ENCODE results near the gene SVIL.
A peak's percentile ranks its signal among the peaks of the same experiment; 100 is the strongest.
"Not testable (repeated sequence)": the region's sequence is repeated elsewhere in the genome, so short reads cannot be mapped to it uniquely, and the experiment has no call there.

The SVIL gene

DNA sequence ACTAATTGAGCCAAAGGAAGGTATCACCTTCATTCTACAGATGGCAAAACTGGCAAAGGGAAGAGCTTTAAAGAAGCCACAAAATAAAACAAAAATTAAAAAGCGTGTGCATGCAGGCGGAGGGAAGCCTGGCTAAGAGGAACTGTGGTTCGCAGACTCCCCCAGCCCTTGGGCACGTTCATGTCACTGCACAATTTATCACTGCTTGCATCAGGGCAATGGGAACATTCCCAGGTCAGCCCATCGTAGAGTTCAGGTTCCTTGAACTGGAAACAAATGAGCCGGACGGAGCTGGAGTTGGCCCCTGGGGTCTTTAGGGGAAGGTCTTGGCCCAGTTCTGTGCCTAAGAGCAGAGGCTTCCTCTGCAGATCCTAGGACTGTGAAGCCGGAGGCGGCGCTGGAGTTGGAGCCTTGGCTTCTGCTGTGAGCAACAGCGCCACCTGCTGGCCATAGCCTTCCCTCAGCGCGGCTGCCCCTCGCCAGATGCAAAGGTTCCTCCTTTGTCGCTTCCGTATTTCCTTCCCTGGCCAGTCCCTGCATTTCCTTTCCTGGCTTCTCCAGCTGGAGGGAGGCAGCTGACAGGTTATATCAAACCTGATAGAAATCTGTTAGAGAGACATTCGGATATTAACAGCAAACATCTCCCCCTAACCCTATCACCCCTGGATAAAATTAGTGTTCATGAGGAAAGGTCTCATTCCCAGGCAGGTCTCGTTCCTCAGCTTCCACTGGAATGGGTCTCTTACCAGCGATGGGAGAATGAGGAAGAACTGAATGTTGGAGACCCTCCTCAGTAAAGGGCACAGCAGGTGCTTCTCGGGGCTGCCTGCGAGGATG lies 185.8 kb downstream of the SVIL start:
- H3K36me3 ChIP-seq; H3K27me3 ChIP-seq; H3K9me3 ChIP-seq; H3K4me3 ChIP-seq (ENCODE audit: low read depth in 1 of 2, low read length in 1 of 2); H3K27ac ChIP-seq: not testable (repeated sequence)
- peaks cover 15 to 26% of the 10 kb centered on the region in 2 experiments for H3K4me1 ChIP-seq (ENCODE audit: control insufficient read depth in 1 of 2, insufficient read depth in 1 of 2, low read depth in 1 of 2, low read length in 1 of 2)
- peak; percentile 81 for TF ChIP-seq CTCF (IDR thresholded peaks at IDR 0.05)

DNA sequence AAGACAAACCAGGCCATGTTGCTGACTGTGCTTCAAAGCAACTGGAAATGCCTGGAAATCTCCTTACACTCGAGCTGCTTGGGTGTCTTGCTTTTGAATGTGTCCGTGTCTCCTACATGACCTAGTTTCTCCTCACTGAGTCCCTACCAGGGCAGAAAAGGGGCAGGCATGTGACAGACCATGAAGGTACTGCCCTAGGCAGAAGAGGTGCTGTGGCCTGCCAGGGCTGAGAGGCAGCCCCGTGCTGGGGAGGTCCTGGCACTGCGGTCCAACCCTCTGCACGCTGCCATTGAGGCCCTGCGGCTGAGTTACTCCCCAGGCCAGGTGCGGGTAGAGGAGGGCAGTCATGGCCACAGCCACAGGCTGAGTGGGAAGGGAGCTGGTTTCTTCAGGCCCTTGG lies 186.6 kb downstream of the SVIL start:
- no peak for TF ChIP-seq CTCF (IDR thresholded peaks at IDR 0.05)
- H3K36me3 ChIP-seq: no peaks in the 10 kb centered on the region
- no peak overlapping the region for H3K4me3 ChIP-seq (ENCODE audit: low read depth in 1 of 2, low read length in 1 of 2)
- no peak overlapping the region for H3K27ac ChIP-seq
- no peaks in the 10 kb centered on the region for H3K27me3 ChIP-seq
- no peaks in the 10 kb centered on the region for H3K9me3 ChIP-seq
- H3K4me1 ChIP-seq (ENCODE audit: control insufficient read depth in 1 of 2, insufficient read depth in 1 of 2, low read depth in 1 of 2, low read length in 1 of 2): peaks cover 15 to 26% of the 10 kb centered on the region in 2 experiments

GRCh38 chr10:29446327-29446726 lies 188.4 kb downstream of the SVIL start:
- no peak for TF ChIP-seq CTCF (IDR thresholded peaks at IDR 0.05)
- Histone ChIP-seq H3K36me3 (no peaks in the 10 kb centered on the region), H3K9me3 (no peaks in the 10 kb centered on the region), H3K4me3 (ENCODE audit: low read depth in 1 of 2, low read length in 1 of 2) (no peak overlapping the region), H3K4me1 (ENCODE audit: control insufficient read depth in 1 of 2, insufficient read depth in 1 of 2, low read depth in 1 of 2, low read length in 1 of 2) (peaks cover 15 to 26% of the 10 kb centered on the region in 2 experiments), H3K27ac (peak overlapping the region; percentile 23), H3K27me3 (no peaks in the 10 kb centered on the region)

DNA sequence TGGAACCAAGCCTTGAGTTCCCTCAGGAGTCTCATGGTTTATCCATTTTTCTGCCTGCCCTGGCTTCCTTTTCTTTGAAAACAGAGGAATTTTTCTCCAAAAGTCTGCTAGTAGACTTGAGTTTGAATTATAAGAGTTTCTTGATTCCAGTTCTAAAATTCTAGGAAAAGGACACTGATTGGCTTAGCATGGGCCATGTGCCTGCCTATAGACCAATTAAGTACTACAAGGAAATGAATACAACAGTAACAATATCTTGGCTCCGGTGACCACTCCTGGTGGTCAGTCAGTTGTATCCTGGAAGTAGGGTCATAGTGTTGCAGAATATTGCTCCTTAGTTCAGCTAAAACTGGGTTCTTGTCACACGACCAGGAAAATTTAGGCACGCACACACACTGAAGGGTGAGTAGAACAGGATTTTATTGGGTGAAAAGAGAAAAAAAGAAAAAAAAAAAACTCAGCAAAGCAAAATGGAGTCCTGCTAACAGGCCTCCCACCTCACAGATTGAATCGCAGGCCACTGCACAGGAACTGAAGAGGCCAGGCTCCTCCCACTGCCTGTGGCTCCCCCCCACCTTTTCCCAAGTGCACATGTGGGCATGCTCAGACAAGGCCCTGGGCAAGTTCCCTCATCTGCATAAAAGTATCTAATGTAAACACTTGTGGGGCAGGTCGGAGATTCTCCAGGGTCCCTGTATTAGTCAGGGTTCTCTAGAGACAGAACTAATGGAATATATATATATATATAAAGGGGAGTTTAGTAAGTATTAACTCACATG lies 190.8 kb downstream of the SVIL start:
- Histone ChIP-seq H3K4me1 (ENCODE audit: control insufficient read depth in 1 of 2, insufficient read depth in 1 of 2, low read depth in 1 of 2, low read length in 1 of 2) (peaks cover 15 to 20% of the 10 kb centered on the region in 2 experiments), H3K27me3 (no peaks in the 10 kb centered on the region), H3K36me3 (no peaks in the 10 kb centered on the region), H3K9me3 (peaks cover 6% of the 10 kb centered on the region), H3K27ac (no peak overlapping the region), H3K4me3 (ENCODE audit: low read depth in 1 of 2, low read length in 1 of 2) (no peak overlapping the region)
- no peak for TF ChIP-seq CTCF (IDR thresholded peaks at IDR 0.05)

DNA sequence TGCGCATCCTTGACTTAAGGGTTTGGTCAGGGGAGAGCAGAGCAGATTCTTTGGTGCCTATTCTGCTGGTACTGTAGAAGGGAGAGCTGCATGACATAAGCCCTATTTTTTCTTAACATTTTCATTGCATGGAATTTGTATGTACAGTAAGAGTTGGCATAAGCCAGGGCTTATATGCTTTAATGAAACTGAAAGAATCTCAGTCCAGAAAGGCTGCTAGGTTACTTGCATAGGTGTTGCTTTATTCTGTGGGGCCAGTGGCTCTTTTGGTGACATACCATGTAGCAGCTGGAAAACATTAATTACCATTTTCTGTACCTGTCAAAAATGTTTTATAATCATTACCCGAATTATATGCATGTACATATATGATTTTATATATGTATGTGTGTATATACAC lies 193.8 kb downstream of the SVIL start:
- H3K27me3 ChIP-seq: no peaks in the 10 kb centered on the region
- H3K36me3 ChIP-seq: no peaks in the 10 kb centered on the region
- TF ChIP-seq CTCF (IDR thresholded peaks at IDR 0.05): no peak
- peaks cover 13% of the 10 kb centered on the region for H3K9me3 ChIP-seq
- peaks cover 6 to 7% of the 10 kb centered on the region in 2 experiments for H3K4me1 ChIP-seq (ENCODE audit: control insufficient read depth in 1 of 2, insufficient read depth in 1 of 2, low read depth in 1 of 2, low read length in 1 of 2)
- no peak overlapping the region for H3K4me3 ChIP-seq (ENCODE audit: low read depth in 1 of 2, low read length in 1 of 2)
- no peak overlapping the region for H3K27ac ChIP-seq

GRCh38 chr10:29439005-29439404 lies 195.8 kb downstream of the SVIL start:
- not testable (repeated sequence) for H3K36me3 ChIP-seq; H3K27me3 ChIP-seq; H3K4me1 ChIP-seq (ENCODE audit: control insufficient read depth in 1 of 2, insufficient read depth in 1 of 2, low read depth in 1 of 2, low read length in 1 of 2); H3K27ac ChIP-seq; H3K4me3 ChIP-seq (ENCODE audit: low read depth in 1 of 2, low read length in 1 of 2)
- peaks cover 13% of the 10 kb centered on the region for H3K9me3 ChIP-seq
